Activated CD8-positive, alpha-beta memory T cell treated with anti-CD3 and anti-CD28 coated beads for 48 hours (primary cell): ENCODE measurements around the gene VSTM2B.

Experiments
- DNase-seq, 3 experiments: peaks; one replicate each; pipeline ENCODE4 v3.0.0-alpha.2; 2020; ENCODE audit warnings: low read depth in 2 of 3, low spot score in 2 of 3

VSTM2B gene

DNA sequence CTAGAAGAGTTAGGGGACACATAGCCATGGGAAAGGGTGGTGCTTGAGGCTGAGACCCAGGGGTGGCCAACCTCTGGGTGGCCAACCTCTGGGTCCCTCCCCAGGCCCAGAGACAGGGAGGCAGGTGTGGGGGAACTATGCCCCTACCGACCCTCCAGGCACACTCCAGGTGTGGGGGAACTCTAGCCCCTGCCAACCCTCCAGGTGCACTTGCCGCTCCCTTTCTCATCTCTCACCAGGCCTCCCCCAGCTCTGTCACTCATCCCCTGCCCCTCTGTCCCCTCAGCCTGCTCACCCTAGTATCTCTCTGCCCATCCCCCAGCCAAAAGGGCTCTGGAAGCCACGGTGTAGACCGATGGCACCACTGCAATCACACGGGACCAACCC, 10.6 kb upstream of the VSTM2B start:
- no peak for DNase-seq

DNA sequence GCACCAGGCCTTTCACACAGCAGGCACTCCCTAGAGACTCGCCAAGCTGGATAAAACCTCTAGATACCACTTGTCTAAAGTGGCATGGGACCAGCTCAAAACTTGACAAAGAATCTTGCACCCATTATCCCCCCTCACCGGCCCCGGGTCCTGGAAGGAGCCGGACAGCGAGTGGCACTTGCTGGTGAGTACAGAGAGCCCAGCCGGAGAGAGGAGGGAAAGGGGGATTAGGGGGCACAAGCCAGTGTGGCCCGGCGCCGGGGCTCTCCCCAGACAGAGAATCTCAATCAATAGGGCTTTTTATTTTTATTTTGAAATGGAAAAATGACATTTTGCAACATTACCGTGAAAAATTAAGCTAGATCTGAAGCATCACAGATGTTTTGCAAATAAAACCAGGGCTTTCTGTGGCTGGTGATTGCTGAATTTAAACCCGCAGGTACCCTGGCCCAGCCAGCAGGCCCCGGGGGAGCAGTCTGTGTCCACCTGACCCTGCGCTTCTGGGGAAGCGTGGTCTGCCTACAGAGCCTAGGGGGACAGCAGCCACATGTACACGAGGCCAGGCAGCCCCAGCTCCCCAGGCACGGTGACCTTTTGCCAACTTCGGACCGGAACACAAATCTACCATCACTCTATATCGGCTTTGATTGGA, 10.0 kb upstream of the VSTM2B start:
- DNase-seq, result no peak

DNA sequence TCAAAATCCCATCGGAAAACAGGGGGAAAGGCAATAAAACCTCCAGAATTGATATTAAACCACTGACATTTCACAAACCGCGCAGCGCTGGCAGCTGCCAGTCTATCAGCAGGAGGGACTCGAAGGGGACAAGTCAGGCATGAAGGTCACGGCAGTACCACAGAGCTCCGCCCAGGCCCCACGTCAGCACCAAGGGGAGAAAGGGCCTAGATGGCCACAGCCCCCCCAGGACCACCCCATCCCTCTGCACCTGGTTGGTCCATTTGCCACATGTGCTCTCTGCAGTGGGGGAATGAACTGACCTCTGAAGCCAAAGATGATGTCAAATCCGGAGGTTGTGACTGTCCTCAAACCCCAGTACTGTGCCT, 9.5 kb upstream of the VSTM2B start:
- DNase-seq, result no peak

DNA sequence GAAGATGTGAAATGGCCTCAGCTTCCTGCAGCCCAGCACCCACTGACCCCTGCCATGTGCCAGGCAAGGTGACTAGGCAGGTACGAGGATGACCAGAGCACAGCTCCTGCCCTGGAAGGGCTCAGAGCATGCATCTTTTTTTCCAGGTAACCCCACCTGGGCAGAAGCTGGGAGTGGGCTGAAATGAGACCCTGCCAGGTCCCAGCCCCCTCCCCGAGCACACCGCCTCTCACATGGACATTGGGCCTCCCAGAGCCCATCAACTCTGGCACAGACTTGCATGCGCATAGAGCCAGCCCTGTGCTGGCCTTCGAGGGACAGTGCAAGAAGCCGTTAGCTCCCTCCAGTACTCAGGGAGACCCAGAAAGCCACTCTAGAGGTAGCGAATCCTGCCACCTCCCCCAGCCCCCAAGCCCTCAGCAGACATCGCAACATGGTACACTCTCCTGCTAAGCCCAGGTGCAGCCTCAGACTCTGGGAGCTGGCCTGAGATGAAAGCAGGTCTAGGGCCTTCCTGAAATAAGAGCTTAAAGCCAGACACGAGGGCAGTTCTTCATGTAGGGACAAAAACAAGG, 8.9 kb upstream of the VSTM2B start:
- DNase-seq, result no peak

DNA sequence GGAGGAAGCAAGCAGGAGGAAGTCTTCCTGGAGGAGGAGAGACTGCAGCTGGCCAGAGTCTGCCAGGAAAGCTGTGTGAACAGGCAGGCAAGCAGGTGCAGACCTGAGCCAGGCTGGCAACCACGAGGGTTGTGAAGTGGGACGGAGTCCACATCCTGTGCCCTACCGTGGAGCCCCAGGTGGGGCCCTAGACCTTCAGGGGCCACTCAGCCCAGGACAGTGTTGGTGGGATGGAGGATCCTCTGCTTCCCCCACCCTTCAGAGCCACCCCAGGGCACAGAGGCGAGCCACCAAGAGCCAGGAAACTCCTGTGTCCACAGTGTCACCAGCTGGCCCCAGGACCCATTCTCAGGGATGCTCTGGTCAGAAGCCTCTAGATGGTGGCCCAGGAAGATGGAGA, 8.4 kb upstream of the VSTM2B start:
- DNase-seq, result no peak

DNA sequence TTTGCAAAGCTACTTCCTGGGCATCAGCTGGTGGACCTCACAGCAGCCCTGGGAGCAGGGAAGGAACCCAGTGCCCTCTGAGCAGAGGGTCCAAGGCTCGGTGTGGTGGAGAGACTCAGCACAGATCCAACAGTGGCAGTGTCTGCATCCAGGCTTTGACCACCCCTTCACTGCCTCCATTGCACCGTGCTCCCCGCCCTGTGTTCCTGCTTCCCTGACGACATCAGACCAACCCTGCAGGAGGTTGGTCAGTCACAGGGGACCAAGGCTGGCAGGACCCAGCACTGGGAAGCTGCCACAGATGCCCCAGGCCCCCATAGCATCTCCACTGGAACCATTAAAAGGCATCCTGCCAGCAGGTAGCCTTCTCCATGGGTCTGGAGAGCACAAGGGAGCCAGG, 7.8 kb upstream of the VSTM2B start:
- DNase-seq, result no peak

DNA sequence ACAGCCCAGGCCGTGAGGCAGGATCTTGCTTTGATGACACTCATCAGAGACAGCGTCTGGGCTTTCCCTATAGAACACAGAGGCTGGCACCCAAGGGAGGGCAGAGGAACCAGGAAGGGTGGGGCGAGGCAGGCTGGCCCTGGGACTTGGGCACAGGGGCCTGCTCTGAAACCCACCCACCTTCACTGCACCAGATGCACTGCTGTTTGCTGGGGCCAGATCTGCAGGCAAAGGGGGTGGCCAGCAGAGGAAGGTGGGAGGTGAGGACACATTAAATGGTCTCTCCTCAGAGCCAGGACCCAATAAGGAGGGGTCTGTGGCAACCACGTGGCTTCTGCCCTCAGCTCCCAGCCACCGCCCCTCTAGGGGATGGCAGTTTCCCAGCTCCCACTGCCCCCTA, 6.6 kb upstream of the VSTM2B start:
- DNase-seq, result no peak

DNA sequence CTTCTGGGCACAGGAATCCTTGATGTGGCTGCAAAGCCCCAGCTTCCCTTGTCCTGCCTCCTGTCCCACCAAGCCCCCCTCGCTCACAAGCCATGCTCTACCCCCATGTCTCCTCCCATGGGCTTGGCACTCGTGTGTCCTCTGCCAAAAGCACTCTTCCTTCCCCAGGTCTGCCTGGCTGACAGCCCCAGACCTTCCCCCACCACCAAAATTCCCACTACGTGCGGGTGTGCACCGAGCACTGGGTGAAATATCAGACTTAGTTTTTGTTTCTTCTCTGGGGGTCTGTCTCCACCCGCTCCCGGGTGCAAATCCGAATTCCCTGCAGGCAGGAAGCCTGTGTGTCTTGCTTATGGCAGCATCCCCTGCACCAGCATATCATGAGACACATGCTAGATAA, 5.9 kb upstream of the VSTM2B start:
- DNase-seq, result no peak

DNA sequence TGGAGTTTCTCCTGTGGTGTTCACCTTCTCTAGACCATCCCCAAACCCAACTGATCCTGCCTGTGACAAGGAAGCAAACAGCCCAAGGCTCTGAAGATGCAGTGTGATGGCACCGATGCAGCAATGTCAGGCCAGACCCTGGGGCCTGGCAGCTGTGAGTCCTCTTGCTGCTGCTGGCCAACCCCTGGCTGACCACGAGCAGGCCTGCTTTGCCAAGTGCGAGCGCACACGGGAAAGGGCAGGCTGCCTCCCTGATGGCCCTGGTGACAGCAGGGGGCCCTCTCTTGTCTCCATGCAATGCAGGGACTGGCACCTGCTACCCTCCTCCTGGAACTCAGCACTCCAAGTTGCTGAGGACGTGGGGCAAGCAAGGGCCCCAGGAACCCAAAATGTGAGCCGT, 5.4 kb upstream of the VSTM2B start:
- DNase-seq, result no peak

DNA sequence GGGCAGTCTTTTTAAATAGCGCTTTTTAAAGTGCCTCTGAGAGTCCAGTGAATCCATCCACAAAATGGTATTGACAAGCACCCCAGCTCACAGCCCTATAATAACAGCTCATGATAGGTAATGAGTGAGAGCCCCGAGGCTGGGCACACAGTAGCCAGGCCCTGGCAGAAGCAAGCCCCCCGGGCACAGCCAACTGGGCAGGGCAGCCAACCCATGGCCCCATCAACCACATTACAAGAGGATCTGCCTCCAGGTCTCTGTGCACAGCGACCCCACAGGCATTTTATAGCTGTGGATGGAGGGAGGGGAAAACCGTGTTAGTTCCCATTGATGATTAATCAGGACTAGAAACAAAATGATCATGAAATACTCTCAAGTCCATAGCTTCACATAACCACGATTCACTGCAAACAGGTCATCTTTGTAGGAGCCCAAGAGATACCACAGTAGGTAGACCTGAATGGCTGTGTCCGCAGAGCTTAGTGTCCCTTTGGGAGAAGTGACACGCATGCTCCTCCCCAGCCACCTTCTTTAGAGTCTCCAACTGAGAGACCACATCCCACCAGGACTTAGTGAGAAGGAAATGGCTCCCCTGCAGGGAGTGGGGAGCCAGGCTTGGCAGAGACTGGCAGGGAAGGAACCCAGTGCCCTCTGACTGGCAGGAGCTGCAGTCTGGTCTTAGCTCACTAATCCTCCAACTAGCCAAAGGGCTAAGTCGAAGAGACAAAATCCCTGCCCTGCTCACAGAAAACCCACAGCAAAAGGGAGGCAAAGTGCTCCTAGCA, 4.3 kb upstream of the VSTM2B start:
- DNase-seq, result no peak

DNA sequence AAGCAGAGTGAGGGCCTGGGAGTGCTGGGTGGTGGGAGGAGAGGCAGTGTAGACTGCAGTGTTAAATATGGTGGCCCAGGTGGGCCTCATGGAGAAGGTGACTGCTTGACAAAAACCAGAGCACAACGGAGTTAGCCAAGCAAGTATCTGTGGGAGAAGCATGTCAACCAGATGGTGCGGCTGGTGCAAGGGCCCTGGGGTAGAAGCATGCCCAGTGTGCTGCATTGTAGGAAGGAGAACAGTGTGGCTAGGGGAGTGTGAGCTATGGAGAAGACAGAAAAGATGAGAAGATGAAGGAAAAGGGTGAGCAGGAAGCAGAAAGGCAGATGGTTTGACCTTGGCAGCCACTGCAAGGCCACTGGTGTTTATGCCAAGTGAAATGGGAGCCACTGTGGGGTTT, 2.2 kb upstream of the VSTM2B start:
- no peak for DNase-seq

DNA sequence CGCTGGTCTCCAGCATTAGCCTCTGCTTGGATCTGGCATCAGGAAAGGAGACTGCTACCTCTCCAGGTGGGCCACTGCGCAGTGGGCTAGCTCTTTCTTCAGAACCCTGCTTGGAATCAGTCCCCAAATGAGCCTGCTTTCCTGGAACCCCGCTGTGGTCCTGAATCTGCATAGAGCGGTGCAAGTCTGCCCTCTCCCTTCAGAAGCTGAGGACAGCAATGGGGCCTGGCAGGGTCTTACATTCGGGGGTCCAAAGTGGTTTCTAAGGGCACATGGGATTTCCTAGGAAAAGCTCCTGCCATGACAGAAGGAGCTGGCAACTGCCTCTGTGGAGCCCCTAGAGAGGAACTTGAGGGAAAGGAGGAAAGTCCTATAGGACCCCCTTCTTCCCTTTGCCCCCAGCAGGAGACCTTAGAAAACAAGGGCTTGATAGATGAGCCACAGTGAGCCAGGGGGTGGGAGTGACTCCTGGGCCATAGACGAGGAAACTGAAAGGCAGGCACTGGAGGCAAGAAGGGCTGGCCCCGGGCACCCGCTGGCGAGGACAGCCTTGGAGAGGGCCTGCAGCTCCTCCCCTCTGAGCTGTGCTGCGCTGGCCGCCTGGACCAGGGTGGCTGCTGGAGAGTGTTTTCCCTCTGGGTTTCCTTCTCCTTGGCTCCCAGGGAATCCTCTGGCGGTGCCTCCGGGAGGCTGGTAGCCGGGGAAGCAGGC, 1.4 kb upstream of the VSTM2B start:
- no peak for DNase-seq

DNA sequence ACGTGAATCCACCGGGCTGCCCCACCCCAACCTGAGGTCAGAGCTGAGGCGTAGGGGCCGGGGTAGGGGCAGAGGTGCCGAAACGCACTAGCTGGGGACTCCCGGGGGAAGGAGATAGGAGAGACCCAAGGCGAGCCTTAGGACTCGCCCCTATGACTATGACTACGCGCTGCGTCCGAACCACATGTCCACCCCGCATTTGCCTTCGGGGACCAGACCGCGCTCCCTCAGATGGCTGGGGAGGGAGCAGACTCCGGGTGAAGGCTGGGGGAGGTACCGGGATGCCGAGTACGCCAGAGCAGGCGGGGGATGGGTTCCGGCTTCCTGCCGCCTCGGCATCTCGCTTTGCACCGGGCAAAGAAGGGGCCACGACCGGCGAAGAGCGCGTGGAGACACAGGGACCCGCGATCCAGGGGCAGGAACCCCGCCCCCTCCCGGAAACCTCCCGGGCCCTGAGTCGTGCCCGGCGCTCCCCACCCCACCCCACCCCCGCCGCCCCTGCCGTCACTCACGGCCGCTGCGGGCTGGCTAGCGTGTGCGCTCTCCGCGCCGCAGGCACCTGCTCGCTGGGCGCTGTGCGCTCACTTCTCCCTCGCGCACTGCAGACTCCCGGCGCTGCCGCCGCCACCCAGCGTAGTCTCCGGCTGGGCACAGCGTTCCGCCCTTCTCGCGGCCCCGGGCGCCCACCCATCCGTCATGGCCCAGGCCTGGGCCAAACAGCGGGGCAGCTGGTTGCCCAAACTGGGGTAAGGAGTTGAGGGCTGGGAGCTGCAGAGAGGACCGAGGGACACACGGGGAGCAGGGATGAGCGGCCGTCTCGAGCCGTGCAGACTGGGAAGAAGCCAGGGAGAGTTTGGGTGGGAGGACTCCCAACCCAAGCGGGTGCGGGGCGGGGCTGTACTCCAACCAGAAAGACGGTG, 622 bp upstream of the VSTM2B start:
- no peak for DNase-seq

DNA sequence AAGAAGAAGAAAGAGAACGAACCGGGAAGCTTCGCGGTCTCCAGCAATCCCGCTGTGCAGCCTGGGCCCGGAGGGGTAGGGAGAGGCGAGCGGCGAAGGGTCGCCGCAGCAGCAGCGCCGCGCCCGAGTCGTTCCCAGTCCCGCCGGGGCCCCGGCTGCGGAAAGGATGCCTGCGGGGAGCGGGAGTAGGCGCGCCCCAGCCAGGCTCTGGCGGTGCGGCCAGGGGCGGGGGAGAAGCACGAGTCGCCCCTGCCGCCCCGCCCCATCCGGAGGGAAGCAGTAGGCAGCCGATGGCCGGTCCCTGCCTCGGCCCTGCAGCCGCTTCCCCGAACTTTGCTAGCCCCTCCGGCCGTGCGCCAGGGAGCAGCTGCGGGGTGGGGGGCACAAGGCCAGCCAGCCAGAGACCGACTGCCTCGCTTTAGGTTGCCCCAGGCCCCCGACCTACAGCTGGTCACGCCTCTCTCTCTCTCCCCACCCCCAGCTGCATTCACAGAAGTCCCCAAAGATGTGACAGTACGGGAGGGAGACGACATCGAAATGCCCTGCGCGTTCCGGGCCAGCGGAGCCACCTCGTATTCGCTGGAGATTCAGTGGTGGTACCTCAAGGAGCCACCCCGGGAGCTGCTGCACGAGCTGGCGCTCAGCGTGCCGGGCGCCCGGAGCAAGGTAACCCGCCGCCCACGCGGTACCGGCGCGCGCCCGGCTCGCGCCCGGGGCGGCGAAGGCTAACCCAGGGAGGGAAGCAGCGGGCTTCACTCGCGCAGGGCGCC, 1.1 kb downstream of the VSTM2B start:
- DNase-seq, result peak in 1 of 3 experiments; percentile 20

DNA sequence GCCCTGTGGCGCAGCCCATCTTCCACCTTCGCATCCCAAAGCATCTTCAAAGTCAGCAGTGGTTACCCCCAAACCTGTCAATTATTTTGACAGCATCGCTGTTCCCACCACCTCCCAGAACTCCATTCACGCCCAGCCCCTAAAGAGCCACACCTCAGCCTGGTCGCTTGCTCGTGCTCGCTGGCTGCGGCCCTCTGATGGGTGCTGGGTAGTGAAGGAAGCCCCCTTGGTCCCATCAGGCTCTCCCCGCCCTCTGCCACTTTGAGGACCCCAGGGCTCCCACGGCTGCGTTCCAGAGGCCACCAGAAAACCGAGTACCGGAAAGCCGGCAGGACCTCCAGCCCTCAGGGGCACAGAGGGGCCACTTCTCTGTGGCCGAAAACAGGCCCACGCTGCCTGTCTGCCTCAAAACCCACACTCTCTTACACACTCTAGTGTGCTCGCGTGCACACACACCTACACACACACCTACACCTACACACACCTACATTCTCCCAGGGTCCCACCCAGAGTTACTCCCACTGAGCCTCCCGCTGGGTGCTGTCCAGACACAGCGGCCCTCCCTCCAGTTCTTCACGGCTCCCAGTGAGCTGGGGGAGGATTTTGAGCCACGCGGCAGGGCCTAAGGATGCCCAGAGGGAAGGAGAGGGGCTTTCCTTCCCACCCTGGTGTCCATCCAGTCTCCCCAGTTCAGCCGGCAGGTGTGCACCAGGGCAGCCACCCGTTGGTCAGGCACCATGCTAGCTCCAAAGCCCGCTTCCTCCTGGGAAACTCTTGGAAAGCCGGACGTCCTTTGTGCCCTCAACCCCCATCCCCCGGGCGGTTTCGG, 1.9 kb downstream of the VSTM2B start:
- DNase-seq, result no peak

DNA sequence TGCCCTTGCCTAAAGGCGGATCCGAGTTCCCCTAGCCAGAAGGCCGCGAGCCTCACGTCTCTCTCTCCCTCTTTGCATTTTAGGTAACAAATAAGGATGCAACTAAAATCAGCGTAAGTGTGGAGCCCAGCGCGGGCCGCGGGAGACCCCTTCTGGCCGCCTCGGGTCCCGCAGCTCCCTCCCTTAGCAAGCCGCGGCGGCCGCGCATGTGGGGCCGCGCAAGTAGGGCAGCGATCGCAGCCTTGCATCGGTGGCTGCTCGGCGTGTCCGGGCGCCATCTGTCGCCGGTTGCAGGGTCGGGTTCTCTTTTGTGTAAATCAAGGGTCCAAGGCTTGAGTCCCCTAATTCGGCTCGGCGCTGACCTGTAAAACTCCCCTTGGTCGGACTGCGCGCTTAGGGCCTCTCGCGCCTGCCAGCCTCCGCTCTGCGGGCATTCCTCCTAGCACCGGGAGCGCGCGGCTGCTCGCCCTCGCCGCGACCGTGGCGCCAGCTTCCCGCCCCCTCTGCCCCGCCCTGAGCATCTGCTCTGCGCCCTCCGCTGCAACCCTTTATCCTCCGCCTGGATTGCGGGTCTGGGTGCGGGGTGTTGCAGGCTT, 2.7 kb downstream of the VSTM2B start:
- peak; percentile 49 to 57 (median 52) for DNase-seq

DNA sequence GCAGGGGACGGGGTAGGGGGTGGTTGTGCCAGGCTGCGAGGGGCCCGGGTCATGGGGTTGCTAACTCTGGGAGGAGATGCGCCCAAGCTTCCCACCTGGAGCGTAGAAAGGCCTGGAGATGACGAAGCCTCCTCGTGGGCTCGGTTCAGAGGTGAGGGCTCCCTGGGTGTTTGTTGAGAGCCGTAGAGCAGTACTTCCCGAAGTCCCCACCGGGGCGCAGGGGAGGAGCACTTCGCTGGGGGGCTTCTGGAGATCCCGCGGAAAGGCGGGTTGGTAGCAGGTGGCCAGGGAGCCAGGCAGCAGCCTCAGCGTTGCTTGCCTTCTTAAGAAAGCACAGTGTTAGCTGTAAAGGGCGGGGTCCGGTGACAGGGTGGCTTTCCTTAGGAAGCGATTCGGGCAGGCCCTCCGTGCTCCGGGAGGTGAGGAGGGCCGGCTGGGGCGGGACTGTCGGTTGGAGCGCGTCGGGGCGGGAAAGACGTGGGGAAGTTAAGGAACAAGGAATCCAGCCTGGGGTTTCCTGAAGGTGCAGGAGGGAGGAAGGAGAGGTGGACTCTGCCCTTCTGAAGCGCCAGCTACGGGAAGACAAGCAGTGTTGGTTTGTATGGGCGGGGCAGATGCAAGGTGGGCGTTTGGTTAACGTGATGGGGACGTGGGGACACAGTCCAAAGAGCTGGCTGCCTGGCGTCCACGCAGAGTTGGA, 3.3 kb downstream of the VSTM2B start:
- no peak for DNase-seq
